GM12878 (cell line): ENCODE data around the gene BCAS3.
A peak's percentile ranks its signal among the peaks of the same experiment; 100 is the strongest.

Experiments
- NR2C1 ChIP-seq: fragments of 450-650 bp; IDR thresholded peaks from 2 replicates; pipeline ENCODE4 v1.6.1; 2017; ENCODE audit warnings: antibody characterized with exemption, mild to moderate bottlenecking, moderate library complexity
- PKNOX1 ChIP-seq: fragments of 450-650 bp; IDR thresholded peaks from 2 replicates; pipeline ENCODE4 v1.6.1; 2016; ENCODE audit warnings: mild to moderate bottlenecking
- ZBTB33 ChIP-seq: fragments of 450-650 bp; IDR thresholded peaks from 2 replicates; pipeline ENCODE4 v1.6.1; 2017; ENCODE audit warnings: mild to moderate bottlenecking
- ZSCAN29 ChIP-seq: fragments of 450-650 bp; IDR thresholded peaks from 2 replicates; pipeline ENCODE4 v1.6.1; 2017; ENCODE audit warnings: mild to moderate bottlenecking, moderate library complexity
- TF ChIP-seq, protein P1 (sequence below), 3 experiments: IDR thresholded peaks in 2 of 3; conservative IDR thresholded peaks in 1 of 3; 2 replicates each; pipeline ENCODE4 v1.5.1; 2011; ENCODE audit warnings: low read depth in 3 of 3, low read length in 3 of 3, mild to moderate bottlenecking in 3 of 3, control low read depth in 2 of 3, moderate library complexity in 2 of 3, inconsistent platforms in 1 of 3, mixed read lengths in 1 of 3; ENCODE audit not compliant: control insufficient read depth in 2 of 3, insufficient read depth in 1 of 3; ENCODE audit errors: extremely low read depth in 1 of 3

DNA sequence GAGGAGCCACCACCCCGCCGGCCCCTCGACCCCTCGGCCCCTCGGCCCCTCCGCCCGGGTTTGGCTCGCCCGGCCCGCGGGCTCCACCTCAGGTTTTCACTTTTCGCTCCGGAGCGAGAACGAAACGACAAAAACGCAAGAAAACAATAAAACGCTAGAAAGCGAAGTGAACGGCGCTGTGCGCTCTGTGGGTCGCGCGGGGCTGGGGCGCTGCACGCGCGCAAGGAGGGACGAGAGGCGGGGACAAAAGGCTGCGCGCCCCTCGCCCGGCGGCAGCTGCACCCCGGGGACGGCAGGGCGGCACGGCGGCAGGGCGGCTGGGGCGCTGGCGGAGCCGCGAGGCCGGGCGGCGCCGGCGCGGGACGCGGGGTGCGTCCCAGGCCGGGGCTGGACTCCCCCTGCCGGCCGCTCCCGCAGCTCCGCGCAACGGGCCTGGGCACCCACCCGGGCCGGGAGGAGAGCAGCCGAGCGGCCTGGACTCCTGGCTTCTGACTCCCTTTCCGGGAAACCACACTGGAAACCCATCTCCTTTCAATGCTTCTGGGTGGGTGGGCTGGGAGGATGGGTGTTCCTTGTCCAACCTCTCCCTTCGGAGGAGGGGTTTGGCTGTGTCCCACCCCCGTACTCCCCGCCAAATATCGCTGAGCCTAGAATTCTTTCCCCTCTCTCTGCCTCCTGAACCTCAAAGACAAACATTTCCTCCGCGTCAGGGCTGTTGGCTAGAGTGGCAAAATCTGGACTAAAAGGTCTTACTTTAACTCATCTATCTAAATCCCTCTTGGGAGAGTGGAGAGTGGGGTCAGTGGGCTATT, 731.9 kb downstream of the BCAS3 start:
- TF ChIP-seq NR2C1 (no peak), ZBTB33 (no peak), ZSCAN29 (no peak), PKNOX1 (no peak)
- TF ChIP-seq, protein P1, sequence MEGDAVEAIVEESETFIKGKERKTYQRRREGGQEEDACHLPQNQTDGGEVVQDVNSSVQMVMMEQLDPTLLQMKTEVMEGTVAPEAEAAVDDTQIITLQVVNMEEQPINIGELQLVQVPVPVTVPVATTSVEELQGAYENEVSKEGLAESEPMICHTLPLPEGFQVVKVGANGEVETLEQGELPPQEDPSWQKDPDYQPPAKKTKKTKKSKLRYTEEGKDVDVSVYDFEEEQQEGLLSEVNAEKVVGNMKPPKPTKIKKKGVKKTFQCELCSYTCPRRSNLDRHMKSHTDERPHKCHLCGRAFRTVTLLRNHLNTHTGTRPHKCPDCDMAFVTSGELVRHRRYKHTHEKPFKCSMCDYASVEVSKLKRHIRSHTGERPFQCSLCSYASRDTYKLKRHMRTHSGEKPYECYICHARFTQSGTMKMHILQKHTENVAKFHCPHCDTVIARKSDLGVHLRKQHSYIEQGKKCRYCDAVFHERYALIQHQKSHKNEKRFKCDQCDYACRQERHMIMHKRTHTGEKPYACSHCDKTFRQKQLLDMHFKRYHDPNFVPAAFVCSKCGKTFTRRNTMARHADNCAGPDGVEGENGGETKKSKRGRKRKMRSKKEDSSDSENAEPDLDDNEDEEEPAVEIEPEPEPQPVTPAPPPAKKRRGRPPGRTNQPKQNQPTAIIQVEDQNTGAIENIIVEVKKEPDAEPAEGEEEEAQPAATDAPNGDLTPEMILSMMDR (IDR thresholded peaks at IDR 0.05 in 2 of 3, conservative IDR thresholded peaks at IDR 0.05 in 1 of 3; ENCODE audit: control insufficient read depth in 2 of 3, extremely low read depth in 1 of 3, insufficient read depth in 1 of 3, low read depth in 3 of 3, low read length in 3 of 3), result peak; percentile 35 to 43 (median 38); a peak in 3 of 6 replicates
